NCI-H2227 (cell line): ENCODE results near the gene TMOD1.
A peak's percentile ranks its signal among the peaks of the same experiment; 100 is the strongest.

ENCODE experiments used
- DNase-seq: peaks from one replicate; lab custom pipeline; 2025; ENCODE audit not compliant: unreplicated experiment; lab: John Stamatoyannopoulos, UW

The TMOD1 gene

DNA sequence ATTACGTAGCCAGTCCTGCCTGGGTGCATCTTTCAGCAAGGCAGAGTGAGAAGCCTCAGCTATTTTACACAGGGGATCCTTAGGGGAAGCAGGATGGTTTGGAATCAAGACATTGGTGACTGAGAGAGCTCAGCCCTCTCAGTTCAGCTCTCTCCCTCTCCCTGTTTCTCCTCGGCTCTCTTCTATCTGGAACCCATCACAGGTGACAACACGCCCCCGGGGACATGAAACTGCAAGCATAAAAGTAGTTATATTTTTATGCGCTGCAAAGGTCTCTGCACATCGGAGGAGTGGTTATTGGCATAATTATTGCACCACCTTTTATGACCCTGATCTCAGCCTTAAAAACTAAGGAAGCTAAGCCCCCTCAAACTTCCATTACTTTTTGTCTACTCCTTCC is 14.2 kb downstream of the TMOD1 start:
- DNase-seq, result no peak

- no peak for DNase-seq
Measured at GRCh38 chr9:97516111-97516510, 14.6 kb downstream of the TMOD1 start.

- no peak for DNase-seq
Measured at GRCh38 chr9:97517331-97518089, 16.0 kb downstream of the TMOD1 start.

DNA sequence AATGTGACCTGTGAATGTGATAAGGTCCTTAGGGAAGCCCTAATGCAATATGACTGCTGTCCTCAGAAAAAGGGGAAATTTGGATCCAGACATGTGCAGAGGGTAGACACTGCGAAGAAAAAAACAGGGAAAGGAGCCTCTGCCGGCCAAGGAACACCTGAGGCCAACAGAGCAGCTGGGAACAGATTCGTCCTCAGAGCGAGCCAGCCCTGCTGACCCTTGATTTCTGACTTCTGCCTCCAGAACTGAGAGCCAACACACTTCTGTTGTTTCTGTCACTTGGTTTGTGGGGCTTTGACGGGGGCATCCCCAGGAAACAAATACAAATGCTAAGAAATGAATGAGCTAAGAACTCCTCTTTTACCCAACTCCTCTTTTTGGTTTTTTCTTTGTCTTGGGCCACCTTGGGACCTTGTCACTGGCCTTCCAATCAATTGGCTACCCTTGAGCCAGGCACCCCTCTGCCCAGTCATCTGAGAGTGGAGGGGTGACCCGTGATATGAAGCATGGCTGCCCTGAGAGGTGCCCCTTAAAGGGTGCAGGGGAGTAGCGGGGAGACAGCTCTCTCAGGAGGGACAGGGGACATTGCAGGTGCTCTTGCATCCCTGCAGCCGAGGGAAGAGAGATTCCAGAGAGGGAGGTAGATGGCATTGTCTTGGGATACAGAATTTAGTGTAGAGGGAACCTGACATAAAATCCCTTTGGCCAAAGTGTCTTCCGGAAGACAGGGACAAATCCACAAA is 16.9 kb downstream of the TMOD1 start:
- DNase-seq, result no peak

DNA sequence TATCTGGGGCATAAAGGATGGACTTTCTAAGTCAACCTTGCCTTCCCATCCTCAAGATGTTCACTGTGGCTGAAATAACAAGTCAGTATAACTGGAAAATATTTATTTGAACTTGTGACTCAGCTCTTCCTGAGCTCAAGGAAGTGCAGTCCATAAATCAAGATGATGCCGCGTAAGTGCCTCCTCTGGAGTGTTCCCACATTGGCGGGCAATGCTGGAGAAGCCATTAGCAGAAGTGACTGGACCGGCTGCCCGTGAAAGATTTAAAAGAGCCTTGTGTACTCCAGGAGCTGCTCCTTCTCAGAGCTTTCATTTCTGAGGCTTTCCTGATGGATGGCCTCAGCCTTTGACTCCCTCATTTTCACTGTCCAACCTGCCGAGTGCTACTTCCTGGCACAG is 17.4 kb downstream of the TMOD1 start:
- DNase-seq, result peak; percentile 48

DNA sequence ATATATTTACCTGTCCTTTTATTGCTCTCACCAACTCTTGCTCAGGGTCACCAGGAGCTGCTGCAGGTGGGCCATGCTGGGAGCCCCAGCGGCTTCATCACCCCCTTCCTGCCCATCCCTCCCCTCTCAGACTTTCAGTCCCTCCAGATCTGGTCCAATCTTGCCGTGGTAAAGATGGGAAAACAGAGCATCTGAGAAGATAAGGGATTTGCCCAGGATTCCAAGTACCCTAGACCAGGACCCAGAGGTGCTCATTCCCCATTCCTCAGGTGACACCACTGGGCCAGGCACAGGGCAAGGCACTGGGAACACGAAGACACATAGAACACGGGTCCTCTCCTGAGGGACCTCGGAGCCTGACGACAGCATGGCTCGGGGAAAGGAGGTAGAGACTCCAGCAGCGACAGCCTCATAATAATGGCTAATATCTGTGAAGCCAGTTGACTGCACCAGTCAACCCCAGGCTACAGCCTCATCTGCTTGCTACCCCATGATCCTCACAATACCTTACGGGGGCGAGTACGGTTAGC is 18.0 kb downstream of the TMOD1 start:
- DNase-seq, result no peak

DNA sequence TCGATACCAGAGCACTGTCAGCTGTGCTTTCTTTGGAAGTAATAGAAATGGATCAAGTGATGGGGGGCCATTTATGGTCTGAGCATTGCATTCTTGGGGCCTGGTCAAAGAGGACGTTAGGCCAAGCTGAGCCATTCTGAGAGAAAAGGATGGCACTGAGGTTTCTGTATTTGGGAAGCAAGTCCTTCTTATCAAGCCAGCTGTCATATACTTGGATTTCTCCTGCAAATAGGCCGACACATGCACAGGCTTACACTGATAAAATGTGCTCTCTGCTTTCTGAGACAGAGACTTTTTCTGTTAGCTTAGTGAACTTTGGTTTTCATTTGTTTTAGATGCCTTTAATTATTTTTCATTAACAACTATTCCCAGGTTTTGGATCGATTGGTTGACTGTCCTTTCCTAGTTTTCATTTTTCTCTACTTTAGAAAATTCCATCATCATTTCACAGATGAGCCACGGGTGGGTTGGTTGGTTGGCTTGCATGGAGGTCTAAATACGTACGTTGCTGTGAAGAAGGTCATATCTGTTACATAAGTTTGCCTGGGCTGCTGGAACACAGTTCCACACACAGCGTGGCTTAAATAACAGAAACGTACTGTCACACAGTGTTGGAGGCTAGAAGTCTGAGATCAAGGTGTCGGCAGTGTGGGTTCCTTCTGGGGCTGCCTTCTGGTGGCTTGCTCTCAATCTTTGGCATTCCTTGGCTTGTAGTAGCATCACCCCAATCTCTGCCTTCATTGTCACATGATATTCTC is 20.3 kb downstream of the TMOD1 start:
- DNase-seq, result no peak

- no peak for DNase-seq
Measured at GRCh38 chr9:97524424-97524823, 23.0 kb downstream of the TMOD1 start.

DNA sequence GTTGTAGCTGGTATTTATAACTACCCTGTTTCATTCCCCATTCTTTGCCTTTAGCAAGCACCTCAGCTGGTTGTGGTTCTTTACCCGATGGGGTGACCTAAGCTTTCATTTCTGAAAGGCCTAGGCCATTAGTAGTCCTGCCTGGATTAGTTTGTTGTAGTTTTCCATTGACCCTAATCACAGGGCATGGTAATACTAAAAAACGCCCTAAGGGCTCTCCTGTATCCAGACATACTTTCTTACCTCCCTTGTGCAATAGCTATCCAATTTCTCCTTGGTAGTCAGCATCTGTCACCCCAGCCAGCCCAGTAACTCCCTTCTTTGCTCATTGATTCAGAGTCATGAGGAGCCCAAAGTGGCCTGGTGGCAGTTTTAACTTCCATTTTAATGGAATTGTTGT is 24.0 kb downstream of the TMOD1 start:
- no peak for DNase-seq

DNA sequence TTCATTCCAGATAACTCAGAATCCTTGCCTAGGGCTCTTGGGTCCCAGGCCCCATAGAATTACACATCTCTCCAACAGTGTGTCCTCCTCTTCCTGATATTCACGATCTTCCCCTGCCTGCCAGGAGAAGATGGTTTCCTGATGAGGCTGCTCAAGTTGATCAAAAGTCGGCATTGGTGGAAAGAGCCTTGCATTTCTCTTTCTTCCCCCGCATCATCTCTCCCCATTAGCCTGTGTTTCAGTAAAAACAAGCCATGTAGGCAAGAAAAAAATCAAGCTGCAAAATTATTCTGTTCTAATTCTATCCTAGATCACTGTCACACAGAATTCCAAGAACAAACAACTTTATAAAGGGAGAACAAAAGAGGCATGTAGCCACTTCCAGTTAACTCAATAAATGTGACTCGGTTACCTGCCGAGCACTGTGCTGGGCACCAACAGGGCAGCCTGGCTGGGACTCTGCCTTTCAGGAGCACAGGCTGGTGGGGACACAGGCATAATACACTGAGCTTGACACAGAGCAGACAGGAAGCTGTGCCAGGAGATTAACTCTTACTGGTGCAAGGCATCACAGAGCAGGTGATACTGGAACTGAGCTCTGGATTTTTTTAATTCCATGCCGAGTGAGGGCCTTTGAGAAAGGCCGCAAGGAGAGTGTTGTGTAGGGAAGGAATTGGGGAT is 25.6 kb downstream of the TMOD1 start:
- DNase-seq, result no peak

DNA sequence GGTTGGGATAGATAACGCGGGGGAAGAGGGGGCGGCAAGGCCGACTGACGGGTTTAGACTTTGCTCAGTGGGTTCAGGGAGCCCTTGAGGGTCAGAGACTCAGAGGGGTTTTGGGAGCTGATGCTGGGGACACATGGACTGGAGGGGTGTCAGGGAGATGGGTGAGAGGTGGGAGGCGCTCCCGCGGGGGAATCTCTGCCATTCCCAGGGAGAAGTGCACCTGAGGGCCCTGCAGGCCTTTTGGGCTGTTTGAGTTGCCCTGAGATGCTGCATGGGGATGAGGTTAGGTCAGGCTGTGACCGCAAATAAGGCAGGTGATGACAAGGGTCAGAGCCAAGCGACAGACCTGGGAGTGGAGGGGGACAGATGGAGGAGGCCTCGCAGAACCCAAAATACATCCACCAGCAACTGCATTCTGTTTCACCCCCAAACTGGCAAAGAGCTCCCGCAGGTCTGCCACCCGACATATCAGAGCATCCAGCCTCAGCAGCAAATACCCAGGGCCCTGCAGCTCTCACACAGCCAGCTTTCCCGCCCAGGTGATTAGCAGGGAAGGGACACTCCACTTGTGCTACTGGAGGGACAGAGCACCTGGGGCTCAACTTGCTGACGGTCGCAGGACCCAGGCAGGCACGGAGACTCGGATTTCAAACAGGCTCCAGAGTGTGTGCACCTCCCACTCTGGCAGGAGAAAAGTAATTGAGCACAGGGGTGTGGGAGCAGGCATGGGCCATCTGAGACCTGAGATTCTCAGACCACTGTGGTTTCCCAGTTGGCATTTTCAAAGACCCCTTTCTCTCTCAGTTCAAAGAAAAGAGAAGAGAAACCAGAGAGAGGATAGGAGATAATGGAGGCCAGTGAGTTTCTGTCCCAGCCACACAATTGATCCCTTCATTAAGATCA is 26.4 kb downstream of the TMOD1 start:
- DNase-seq, result no peak

DNA sequence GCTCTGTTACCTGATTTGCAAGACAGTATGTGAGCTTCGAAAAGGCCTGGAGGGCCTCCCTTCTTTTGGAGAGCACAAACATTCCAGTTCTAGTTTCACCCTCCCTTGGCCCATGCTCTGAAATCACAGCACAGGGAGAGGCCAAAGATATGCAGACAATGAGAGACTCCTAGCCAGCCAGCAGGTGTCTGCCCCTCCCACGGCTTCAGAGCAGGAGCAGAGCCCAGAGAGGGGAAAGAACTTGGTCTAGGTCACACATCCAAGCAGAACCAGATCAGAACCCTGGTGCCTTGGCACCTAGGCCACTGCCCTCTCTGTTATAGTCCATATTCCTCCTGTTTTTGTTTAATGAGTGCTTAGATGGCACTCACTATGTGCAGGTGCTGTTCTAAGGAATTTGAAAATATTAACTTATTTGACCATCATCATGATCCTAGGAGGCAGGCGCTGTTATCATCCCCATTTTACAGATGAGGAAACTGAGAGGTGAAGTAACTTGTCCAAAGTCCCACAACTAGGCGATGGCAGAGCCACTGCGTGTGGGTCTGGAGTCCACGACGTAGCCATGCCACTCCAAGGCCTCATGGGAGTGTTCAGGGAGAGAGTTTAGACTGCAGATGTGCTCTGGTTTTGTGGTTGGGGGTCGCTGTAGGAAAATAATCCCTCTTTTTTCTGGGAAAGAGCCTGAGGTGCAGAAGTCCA is 27.2 kb downstream of the TMOD1 start:
- no peak for DNase-seq

GRCh38 chr9:97529363-97530076 is 28.1 kb downstream of the TMOD1 start:
- DNase-seq, result no peak

GRCh38 chr9:97531888-97532376 is 30.5 kb downstream of the TMOD1 start:
- DNase-seq, result no peak

DNA sequence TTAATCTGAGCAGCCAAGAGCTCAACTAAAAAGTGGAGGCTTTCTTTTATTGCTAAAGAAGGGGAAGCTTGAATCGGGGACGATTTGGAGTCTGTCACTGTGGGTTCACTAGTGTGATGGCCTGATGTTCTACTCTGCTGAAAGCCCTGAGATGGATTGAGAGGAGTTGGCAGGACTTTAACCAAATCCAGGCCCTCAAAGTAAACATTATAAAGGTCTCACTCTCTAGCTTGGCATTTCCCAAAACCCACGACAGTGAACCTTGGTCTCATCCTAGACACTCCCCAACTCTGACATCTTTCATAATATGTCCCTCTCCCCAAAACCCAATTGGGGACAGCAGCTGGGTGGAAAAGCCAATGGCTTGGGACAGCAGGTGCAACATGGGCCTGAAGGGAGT is 32.7 kb downstream of the TMOD1 start:
- no peak for DNase-seq

DNA sequence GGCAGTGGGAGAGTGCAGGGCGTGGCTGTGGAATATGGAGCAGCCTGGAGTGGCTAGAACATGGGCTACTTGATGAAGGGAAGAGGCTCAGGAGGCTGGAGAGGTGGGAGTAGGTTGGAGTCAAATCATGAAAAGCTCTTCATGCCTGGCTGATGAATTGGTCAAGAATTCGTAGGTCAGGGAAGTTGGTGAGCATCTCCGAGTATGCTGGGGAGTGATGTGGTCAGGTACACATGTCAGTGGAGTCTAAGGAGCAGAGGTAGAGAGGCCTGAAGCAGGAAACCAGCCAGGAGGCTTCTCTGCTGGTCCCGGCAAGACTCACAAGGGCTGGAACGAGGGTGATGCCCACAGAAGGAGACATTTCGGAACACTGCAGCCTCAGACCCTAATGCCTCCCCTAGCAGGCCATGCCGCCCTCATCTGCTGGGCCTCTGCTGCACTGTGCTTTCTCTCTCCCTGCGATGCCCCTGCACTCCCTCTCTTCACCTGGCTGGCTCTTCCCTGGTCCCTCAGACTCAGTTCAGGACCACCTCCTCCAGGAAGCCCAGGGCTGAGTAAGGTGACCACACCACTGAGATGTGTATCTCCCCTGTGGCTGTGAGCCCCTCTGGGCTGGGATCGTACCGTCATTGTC is 33.6 kb downstream of the TMOD1 start:
- DNase-seq, result no peak

DNA sequence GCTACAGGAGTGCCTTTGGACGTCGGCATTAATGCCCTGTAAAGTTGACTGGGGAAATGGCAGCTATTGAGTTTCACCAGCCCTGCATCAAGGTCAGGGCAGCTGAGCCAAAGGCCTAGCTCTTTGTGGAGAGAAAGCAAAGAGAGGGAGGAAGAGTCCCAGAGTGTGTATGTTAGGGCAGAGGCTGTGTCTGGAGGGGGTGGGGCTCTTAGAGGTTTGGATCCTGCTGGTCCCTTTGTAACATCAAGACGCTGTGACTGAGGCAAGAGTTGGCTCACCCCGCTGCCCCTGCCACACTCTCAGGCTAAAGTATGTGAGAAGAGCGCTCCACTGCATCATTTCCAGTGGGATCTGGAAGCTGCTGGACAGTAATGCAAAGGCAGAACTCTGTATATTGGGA is 34.3 kb downstream of the TMOD1 start:
- DNase-seq, result no peak

DNA sequence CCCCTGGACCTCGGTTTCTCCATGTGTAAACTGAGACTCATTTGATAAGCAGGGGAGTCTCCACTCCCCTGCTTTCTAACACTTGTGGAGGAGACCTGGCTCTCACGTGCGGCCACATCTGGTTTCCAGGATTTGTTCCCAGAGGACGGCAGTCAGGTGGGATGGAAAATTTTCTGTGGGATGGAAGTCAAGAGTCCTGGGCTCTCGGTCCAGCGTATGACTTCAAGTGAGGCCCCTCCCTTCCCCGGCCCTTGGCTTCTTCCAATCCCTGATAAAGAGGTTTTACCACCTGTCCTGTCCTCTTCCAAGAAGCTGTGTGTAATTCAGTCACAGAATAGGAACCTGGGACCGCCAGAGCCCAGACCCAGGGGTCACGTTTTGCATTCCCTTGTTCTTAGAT is 35.0 kb downstream of the TMOD1 start:
- DNase-seq, result no peak
